Right atrium auricular region (tissue), 2 donors: ENCODE measurements around the gene KRT86. TPM values are rescaled to one million over a fixed set of nuclear protein-coding genes. Genes with fewer than 3 reads are reported as not detected.
"Not testable (repeated sequence)": the region's sequence is repeated elsewhere in the genome, so short reads cannot be mapped to it uniquely, and the experiment has no call there.

Experiments used
- DNase-seq: peaks from one replicate; pipeline ENCODE4 v3.0.0-alpha.2; 2019; ENCODE audit warnings: low spot score
- H3K27ac ChIP-seq, 2 donors: fragments of 200-600 bp; sonication (generic); 1 replicate in 1 of 2; 2 replicates in 1 of 2; pipeline ENCODE4 v1.5.1; 2016 to 2019
- H3K27me3 ChIP-seq, 2 donors: fragments of 200-600 bp; sonication (generic); one replicate each; pipeline versions ENCODE4 v1.5.1 to v1.6.0; 2017 to 2019
- H3K36me3 ChIP-seq: fragments of 200-600 bp; sonication (generic); one replicate; pipeline ENCODE4 v1.5.1; 2016
- H3K4me1 ChIP-seq, 2 donors: fragments of 200-600 bp; sonication (generic); one replicate each; pipeline versions ENCODE4 v1.5.1 to v1.6.0; 2017 to 2019
- H3K4me3 ChIP-seq, 2 donors: fragments of 200-600 bp; sonication (generic); 1 replicate in 1 of 2; 2 replicates in 1 of 2; pipeline ENCODE4 v1.5.1; 2017 to 2019; ENCODE audit warnings: mild to moderate bottlenecking in 1 of 2, moderate library complexity in 1 of 2
- H3K9me3 ChIP-seq, 2 donors: fragments of 200-600 bp; sonication (generic); one replicate each; pipeline ENCODE4 v1.5.1; 2019
- total RNA-seq, 2 donors: library from RNA; depleted of rRNA; stranded (reverse); fragments of >200 nt; gene quantifications; one replicate each; pipeline ENCODE4 v1.1.0, GENCODE V29; 2016
- TF ChIP-seq, protein P1 (sequence below), 2 donors: fragments of 200-600 bp; sonication (generic); IDR thresholded peaks; one replicate each; pipeline ENCODE4 v1.5.1; 2019; ENCODE audit warnings: antibody characterized with exemption in 2 of 2

KRT86 gene
- total RNA-seq, 2 donors from 2014 or later = not detected

DNA sequence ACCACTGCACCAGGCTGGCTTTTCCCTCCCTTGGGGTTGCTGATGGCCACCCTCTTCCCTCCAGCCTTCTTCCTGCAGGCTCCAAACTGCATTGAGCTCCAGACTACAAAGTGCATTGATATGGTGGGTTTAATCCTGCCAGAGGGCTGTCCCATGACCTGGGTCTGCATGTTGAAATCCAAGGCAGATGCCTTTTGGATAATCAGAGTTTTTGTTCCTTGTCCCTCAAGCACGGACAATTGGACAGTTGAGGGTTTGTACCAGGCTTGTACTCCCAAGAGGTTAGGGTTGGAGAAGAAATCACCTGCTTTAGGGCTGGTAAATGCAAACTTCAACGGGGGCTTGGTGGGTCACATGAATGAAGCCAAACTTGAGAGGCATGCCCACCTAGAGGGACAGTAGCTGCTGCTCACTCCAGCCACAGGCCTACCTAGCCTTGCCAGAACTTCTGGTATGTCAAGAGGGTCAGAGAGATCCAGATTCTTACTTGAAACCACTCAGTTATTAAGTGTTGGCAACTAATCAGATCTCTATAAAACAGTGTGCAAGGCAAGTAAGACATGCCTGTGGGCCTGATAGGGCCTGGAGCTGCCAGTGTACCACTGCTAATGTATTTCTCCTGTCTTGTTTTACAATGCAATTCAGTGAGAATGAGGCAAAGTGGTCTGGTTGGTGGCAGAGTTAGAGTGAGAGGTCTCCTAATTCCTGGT, 68.5 kb downstream of the KRT86 start:
- Histone ChIP-seq H3K27me3 (no peaks in the 10 kb centered on the region), H3K4me1 (no peaks in the 10 kb centered on the region), H3K36me3 (no peaks in the 10 kb centered on the region), H3K9me3 (peaks cover 0 to 13% of the 10 kb centered on the region in 2 donors), H3K27ac (no peak overlapping the region), H3K4me3 (no peak overlapping the region)
- no peak for DNase-seq
- TF ChIP-seq, protein P1, sequence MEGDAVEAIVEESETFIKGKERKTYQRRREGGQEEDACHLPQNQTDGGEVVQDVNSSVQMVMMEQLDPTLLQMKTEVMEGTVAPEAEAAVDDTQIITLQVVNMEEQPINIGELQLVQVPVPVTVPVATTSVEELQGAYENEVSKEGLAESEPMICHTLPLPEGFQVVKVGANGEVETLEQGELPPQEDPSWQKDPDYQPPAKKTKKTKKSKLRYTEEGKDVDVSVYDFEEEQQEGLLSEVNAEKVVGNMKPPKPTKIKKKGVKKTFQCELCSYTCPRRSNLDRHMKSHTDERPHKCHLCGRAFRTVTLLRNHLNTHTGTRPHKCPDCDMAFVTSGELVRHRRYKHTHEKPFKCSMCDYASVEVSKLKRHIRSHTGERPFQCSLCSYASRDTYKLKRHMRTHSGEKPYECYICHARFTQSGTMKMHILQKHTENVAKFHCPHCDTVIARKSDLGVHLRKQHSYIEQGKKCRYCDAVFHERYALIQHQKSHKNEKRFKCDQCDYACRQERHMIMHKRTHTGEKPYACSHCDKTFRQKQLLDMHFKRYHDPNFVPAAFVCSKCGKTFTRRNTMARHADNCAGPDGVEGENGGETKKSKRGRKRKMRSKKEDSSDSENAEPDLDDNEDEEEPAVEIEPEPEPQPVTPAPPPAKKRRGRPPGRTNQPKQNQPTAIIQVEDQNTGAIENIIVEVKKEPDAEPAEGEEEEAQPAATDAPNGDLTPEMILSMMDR (IDR thresholded peaks at IDR 0.05) = no peak

DNA sequence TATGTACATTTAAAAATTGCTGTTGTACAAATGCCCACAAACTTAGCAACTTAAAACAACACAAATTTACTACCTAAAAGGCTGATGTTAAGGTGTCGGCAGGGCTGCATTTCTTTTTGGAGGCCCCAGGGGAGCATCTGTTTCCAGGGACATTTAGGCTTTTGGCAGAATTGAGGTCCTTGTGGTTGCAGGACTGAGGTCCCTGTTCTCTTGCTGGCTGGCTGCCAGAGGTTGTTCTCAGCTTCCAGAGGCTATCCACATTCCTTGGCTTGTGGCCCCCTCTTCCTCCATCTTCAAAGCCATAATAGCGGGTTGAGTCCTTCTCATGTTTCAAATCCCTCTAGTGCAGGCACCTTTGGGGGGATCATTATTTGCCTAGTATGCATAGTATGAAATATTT, 69.1 kb downstream of the KRT86 start:
- no peak overlapping the region for H3K27ac ChIP-seq
- H3K4me1 ChIP-seq = no peaks in the 10 kb centered on the region
- no peaks in the 10 kb centered on the region for H3K27me3 ChIP-seq
- no peaks in the 10 kb centered on the region for H3K36me3 ChIP-seq
- no peak overlapping the region for H3K4me3 ChIP-seq
- DNase-seq = no peak
- TF ChIP-seq, protein P1 (IDR thresholded peaks at IDR 0.05) = no peak
- peaks cover 0 to 13% of the 10 kb centered on the region in 2 donors for H3K9me3 ChIP-seq

DNA sequence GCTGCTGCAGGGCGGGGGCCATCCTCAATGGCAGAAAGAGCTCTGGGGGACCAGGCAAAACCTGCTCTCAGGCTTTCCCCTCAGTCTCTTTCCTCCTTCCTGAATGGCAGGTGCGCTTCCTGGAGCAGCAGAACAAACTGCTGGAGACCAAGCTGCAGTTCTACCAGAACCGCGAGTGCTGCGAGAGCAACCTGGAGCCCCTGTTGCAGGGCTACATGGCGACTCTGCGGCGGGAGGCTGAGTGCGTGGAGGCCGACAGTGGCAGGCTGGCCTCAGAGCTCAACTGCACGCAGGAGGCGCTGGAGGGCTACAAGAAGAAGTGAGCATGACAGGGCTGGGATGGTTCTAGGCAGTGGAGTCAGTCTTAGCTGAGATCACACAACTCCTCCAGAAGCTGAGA, 69.7 kb downstream of the KRT86 start:
- Histone ChIP-seq H3K36me3 (no peaks in the 10 kb centered on the region), H3K9me3 (peaks cover 0 to 13% of the 10 kb centered on the region in 2 donors), H3K27ac (no peak overlapping the region), H3K4me1 (no peaks in the 10 kb centered on the region), H3K27me3 (no peaks in the 10 kb centered on the region), H3K4me3 (no peak overlapping the region)
- no peak for DNase-seq
- TF ChIP-seq, protein P1 (IDR thresholded peaks at IDR 0.05) = no peak

DNA sequence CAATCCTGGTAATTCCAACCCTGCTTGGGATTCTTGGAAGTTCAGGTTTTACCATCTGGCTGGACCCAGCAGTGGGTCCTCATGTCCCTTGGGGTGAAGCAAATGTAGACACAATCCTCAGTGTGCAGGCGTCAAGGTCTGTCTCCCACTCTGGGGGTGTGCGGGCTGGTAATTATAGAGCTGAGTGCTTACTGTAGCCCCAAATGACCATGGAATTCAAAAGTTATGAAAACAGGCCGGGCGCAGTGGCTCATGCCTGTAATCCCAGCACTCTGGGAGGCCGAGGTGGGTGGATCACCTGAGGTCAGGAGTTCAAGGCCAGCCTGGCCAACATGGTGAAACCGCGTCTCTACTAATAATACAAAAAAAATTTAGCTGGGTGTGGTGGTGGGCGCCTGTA, 70.6 kb downstream of the KRT86 start:
- not testable (repeated sequence) for H3K27me3 ChIP-seq, H3K36me3 ChIP-seq, H3K27ac ChIP-seq, H3K4me1 ChIP-seq, H3K4me3 ChIP-seq, DNase-seq
- peaks cover 0 to 13% of the 10 kb centered on the region in 2 donors for H3K9me3 ChIP-seq

DNA sequence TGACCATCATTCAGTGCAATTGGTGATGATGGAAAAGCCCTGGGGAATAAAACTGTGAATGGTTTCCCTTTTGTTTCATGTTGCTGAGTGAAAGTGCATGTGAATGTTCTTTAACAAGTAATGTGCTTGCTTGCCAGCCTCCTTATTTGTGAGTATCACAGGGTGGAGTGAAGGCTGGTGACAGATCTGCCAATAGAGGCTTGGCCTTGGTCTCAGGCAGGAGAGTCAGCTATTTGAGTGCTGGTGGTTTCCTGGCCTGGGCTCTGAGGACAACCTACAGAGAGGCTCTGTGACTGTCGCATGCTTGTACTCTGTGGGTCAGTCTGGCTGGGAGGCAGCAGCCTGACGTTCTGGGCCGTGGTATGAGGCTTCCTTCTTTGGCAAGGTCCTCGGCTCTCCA, 72.1 kb downstream of the KRT86 start:
- H3K4me1 ChIP-seq = peaks cover 0 to 3% of the 10 kb centered on the region in 2 donors
- H3K36me3 ChIP-seq = no peaks in the 10 kb centered on the region
- TF ChIP-seq, protein P1 (IDR thresholded peaks at IDR 0.05) = no peak
- no peak overlapping the region for H3K4me3 ChIP-seq
- peaks cover 0 to 13% of the 10 kb centered on the region in 2 donors for H3K9me3 ChIP-seq
- H3K27me3 ChIP-seq = no peaks in the 10 kb centered on the region
- peak overlapping the region in 1 of 2 donors; percentile 51 for H3K27ac ChIP-seq
- no peak for DNase-seq

DNA sequence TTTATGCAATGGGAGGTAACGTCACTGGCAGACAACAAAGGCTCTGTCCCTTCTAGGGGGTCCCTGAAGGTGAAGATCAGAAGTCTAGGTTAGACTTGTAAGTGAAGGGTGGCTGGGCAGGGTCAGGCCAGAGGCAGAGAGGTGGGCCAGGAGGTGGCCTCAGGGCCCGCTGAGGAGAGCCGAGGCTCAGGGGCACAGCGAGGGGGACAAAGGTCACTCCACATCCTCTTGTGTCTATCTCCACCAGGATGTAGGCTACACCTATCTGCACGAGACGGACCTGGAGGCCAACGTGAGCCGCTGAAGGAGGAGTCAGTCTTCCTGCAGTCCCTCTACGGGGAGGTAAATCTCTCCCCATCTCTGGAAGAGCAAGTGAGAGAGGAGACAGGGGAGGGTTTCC, 72.6 kb downstream of the KRT86 start:
- H3K36me3 ChIP-seq = no peaks in the 10 kb centered on the region
- H3K27me3 ChIP-seq = no peaks in the 10 kb centered on the region
- H3K27ac ChIP-seq = peak overlapping the region in 1 of 2 donors; percentile 51
- no peak overlapping the region for H3K4me3 ChIP-seq
- TF ChIP-seq, protein P1 (IDR thresholded peaks at IDR 0.05) = no peak
- H3K9me3 ChIP-seq = peaks cover 0 to 13% of the 10 kb centered on the region in 2 donors
- H3K4me1 ChIP-seq = peaks cover 0 to 7% of the 10 kb centered on the region in 2 donors
- DNase-seq = no peak
